Measurements from ENCODE around the gene MACROH2A2.

DNA sequence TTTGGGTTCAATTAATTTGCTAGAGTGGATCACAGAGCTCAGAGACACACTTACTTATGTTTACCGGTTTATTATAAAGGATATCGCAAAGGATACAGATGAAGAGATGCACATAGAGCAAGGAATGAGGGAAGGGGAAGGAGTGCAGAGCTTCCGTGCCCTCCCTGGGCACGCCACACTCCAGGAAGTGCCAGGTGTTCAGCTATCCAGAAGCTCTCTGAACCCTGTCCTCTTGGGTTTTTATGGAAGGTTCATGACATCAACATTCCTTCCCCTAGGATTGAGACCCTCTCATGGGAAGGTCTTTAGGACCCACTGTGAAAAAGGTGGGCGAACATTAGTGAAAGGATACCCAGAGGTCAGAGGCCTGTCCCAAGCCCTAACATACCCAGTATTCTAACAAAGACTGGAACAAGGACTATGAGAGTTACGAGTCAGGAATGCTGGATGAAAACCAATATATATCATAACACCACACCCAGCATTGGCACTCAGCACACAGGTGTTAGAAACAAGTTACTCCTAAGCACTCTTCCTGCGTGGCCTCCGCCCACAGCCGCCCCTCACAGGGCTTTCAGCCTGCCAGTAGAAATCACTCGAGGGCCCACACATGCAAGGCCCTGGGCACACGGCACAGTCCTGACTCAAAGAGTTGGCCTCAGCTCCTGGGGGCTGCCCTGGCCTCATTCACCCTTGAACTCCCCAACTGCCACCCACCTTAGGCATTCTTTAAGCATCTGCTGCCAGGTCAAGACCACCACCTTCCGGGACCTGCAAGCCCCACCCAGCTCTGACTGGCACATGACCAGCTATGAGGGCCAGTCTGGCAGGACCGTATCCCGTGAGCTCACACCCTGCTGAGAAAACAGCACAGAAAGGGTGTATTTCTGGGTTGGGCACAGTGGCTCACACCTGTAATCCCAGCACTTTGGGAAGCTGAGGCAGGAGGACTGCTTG lies 85.6 kb downstream of the MACROH2A2 start:
- TF ChIP-seq MXI1 (IDR thresholded peaks at IDR 0.05; ENCODE audit: borderline replicate concordance, low read depth, low read length), result no peak
- no peak for TF ChIP-seq MAZ (IDR thresholded peaks at IDR 0.05; ENCODE audit: borderline replicate concordance, low read depth, low read length)
- no peak for TF ChIP-seq MAFK (IDR thresholded peaks at IDR 0.05; ENCODE audit: low read depth, low read length)
